Esophagus squamous epithelium (tissue), 4 donors: ENCODE measurements around the gene TAF4.

Source experiments
- POLR2A ChIP-seq, 4 donors: fragments of 450-650 bp; IDR thresholded peaks; one replicate each; pipeline ENCODE4 v1.6.1; 2017; ENCODE audit warnings: antibody characterized with exemption in 4 of 4, mild to moderate bottlenecking in 4 of 4, moderate library complexity in 3 of 4
- TF ChIP-seq, protein P1 (sequence below), 6 experiments: fragments of 450-650 bp in 4 of 6; fragments of 200-600 bp in 2 of 6; sonication (generic) in 2 of 6; IDR thresholded peaks; one replicate each; pipeline ENCODE4 v1.5.1; 2016 to 2019; ENCODE audit warnings: antibody characterized with exemption in 6 of 6, mild to moderate bottlenecking in 4 of 6, moderate library complexity in 4 of 6

DNA sequence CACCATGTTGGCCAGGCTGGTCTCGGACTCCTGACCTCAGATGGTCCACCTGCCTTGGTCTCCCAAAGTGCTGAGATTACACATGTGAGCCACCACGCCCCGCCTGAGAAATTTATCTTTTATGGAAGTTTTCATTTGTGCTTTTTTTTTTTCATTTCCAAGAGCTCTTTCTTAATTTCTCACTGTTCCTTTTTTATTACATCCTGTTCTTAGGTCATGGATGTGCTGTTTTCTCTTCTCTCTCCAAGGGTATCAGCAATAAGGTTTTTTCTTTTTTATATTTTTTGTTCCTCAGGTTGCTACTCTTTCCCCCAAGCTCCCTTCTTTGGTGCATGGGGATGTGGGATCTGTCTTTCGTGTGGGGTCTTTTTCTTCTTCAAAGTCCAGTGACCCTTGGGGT lies 35.4 kb upstream of the TAF4 start:
- TF ChIP-seq, protein P1, sequence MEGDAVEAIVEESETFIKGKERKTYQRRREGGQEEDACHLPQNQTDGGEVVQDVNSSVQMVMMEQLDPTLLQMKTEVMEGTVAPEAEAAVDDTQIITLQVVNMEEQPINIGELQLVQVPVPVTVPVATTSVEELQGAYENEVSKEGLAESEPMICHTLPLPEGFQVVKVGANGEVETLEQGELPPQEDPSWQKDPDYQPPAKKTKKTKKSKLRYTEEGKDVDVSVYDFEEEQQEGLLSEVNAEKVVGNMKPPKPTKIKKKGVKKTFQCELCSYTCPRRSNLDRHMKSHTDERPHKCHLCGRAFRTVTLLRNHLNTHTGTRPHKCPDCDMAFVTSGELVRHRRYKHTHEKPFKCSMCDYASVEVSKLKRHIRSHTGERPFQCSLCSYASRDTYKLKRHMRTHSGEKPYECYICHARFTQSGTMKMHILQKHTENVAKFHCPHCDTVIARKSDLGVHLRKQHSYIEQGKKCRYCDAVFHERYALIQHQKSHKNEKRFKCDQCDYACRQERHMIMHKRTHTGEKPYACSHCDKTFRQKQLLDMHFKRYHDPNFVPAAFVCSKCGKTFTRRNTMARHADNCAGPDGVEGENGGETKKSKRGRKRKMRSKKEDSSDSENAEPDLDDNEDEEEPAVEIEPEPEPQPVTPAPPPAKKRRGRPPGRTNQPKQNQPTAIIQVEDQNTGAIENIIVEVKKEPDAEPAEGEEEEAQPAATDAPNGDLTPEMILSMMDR (IDR thresholded peaks at IDR 0.05) = no peak
- no peak for TF ChIP-seq POLR2A (IDR thresholded peaks at IDR 0.05)
